GM12872 (cell line): Measurements from ENCODE around the gene CELF2.

Experiments used
- TF ChIP-seq, protein P1 (sequence below): IDR thresholded peaks from 3 replicates; pipeline ENCODE4 v1.5.1; 2011; ENCODE audit warnings: low read depth, mild to moderate bottlenecking, low read length, moderate library complexity; ENCODE audit not compliant: insufficient read depth

CELF2 gene

DNA sequence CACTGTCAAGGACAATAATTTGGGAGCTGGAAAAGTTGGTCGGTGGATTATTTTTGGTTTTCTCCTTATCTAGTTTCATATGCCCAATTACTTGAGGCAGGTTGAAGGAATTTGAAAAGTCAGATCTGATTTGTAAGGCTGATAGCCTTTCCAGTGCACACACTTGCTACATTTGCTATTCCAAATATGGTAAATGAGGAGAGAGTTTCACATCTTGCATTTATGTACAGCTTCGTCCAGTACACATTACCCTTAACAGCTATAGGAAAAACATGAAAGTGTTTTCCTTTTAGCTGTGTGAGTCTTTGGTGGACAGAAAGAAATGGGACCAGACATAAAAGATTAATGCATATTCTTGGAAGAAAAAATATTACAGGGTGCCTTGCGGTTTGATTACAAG lies 201.8 kb downstream of the CELF2 start:
- TF ChIP-seq, protein P1, sequence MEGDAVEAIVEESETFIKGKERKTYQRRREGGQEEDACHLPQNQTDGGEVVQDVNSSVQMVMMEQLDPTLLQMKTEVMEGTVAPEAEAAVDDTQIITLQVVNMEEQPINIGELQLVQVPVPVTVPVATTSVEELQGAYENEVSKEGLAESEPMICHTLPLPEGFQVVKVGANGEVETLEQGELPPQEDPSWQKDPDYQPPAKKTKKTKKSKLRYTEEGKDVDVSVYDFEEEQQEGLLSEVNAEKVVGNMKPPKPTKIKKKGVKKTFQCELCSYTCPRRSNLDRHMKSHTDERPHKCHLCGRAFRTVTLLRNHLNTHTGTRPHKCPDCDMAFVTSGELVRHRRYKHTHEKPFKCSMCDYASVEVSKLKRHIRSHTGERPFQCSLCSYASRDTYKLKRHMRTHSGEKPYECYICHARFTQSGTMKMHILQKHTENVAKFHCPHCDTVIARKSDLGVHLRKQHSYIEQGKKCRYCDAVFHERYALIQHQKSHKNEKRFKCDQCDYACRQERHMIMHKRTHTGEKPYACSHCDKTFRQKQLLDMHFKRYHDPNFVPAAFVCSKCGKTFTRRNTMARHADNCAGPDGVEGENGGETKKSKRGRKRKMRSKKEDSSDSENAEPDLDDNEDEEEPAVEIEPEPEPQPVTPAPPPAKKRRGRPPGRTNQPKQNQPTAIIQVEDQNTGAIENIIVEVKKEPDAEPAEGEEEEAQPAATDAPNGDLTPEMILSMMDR: no peak

DNA sequence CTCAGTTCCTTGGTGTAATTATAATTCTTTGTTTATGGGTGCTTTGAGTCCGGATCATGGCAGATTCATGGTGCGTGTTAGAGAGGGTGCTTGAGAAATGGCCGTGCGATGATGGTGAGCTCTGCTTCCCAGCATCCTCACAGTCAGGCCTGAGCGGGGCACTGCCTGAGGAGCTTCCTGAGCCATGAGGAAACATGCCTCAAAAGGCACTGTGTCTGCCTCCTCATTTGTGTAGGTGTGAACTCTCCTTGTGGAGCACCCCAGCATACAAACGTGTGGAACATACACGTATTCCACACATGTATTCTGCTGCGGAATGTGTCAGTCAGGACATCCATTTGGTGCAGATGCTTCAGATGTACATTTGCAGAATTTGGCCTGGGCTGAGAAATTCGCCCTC lies 205.4 kb downstream of the CELF2 start:
- TF ChIP-seq, protein P1: no peak

DNA sequence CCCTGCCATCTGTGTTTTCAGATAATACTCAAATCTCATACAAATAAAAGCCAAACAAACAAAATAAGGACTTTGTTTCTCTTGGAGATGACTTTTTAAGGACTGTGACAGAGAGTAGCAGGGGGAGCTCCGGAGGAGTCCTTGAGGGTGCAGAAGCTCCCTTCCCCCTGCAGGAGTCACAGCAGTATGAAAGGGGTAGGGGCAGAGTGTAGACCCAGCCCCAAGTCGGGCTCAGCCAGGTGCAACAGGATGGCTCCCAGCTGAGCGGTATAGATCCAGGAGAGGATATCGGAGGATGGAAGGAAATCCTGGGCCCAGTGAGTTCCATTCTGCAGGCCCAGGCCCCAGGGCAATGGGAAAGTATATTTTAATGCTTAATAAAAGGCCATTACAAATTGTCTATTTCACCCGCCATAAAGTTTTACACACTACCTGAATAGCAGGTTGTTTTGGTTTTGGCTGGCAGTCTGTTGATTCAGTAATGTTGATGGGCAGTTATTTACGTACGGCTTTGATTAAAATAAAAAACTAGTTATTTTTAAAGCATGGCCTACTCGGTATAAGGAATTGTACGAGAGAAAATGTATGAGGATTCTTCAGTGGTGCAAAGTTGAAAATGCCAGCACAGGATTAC lies 206.0 kb downstream of the CELF2 start:
- TF ChIP-seq, protein P1: no peak

DNA sequence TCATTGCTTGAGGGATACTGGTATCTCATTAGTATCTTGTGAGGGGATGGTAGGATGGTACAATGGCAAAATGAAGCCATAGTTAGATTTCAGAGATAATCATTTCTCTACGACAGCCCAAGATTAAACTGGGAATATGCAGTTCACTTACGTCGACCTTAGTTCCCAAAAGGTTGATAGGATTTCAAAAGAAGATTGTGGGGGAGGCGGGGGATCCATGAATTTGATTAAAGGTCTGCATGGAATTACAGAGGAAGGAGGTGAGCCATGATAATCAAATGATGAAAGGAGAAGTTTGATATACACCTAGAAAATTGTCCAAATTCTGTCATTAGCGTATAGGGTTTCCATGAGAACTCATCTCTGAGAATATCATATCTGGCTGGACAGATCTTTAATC lies 206.6 kb downstream of the CELF2 start:
- TF ChIP-seq, protein P1: no peak

DNA sequence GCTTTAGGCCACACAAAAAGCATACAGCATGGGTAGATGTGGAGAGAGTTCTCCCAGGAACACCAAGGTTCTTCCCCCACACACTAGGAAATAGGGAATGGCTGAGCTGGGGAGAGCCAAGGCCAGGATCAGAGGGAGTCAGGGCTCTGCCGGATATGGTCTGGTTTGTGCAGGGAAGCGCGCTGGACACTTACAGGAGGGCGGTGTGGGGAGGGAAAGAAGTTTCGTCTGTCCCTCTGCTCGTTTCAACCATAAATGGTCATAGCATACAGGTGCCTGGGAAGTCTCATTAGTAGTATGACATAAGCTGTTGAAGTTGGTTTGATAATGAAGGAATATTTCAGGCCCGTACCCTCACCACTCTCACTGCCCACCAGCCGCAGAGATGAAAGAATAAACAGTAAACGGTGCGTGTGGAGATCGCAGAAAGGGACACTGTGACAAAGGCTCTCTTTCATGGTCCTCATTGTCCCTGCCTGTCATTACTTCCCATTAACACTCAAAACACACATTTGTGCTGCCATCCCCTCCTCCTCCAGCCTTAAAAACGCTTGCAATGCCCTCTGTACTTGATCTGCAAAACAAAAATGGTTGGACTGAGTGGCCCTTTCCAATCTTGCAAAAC lies 207.2 kb downstream of the CELF2 start:
- TF ChIP-seq, protein P1: no peak

DNA sequence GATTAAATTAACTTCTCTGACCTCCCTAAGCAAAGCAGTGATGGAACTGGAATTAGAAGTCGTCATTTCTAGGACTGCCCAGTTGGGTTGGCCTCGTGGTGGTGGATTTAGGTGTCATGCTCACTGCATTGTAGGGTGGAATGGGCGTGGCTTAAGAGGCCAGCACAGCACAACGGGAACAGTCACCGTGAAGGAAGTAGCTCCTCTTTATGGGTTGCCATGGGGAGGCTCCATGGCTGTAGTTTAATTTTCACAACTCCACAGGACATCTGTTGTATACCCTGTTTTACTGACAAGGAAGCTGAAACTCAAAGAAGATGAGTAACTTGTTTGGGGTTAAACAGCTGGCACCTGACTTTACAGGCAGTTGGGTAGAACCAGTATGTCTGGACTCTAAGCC lies 208.3 kb downstream of the CELF2 start:
- TF ChIP-seq, protein P1: no peak

DNA sequence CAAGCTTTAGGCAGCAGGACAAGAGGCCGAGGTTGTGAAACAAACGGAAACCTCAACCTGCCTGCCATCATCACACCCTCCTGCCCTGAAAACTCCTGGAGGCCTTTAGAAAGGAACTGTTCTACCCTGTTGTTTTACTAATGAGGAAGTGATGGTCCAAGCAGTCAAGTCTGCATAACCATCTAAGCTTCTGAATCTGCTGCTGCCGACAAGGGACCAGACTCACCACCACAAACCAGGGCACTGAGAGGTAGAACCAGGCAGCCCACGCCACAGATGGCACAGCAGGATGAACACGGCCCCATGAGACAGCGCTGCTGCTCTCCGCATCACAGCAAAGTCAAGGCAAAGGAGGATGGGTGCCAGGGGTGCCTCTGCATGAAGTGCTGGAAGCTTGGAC lies 209.4 kb downstream of the CELF2 start:
- TF ChIP-seq, protein P1: no peak
